ENCODE results near the gene MCM9. TPM values are rescaled to one million over a fixed set of nuclear protein-coding genes. Genes with fewer than 3 reads are reported as not detected.

MCM9 gene
- total RNA-seq = 15.6 and 16.2 TPM in 2 replicates

- intact Hi-C loops (cut with micrococcal nuclease) = loop anchor here (1.0 to 10.0 kb wide), 11 partner anchors 40 to 1332 kb away; partner anchors contain the start of genes ASF1A, CEP85L, FAM184A and GOPC
Measured at GRCh38 chr6:118934461-118935330, at the start of gene MCM9. Gene MCM9, minus strand, starts transcription at chr6:118935159. Its CDS starts 3,436 bp downstream, at chr6:118931723.

- intact Hi-C loops (cut with micrococcal nuclease) = no loop called here
Measured at GRCh38 chr6:118984342-118984741, 49.4 kb upstream of the MCM9 start.

DNA sequence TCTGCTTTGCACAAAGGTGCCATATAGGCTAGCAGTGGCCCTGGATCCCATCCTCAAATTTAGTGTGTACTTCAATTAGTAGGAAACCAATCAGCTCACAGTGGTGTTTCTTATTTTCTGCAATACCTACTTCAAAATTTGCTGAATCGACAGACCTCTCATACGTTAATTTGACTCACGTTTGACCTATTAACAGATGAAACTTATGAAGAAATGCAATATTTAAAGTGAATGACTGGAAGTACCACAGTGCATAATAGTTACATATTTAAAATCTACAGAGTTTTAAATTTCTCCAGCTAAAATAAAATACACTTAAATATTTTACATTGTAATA is 47.6 kb upstream of the MCM9 start:
- intact Hi-C loops (cut with micrococcal nuclease) = no loop called here

DNA sequence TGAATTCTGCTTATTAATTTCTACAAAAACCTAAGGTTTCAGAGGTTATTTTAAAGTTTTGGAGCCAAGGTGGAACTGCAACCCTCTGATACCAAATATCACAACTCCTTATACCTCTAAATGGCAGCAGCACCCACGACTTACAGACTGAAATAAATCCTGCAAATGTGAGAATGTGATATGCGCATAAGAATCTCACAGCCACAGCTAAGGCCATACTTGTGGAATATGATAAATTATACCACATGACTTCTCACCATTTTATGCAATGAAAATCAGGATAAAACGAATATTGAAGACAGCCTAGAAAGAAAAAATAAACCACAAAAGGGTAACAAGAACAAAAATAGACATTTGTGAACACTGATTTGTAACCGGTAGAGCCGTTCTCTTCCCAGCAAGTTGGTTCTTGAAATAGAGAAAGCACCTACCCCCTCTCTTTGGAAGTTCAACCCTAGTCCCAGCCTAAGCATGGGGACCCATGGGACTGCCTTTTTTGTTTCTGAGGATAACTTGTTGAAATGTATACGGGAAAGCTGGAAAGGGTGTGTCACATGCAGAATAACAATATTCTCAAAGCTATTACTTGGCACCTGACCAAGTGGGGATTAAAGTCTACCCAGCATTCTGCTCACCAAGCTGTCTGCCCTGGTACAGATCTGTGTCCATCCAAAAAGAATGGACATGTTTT is 47.1 kb upstream of the MCM9 start:
- intact Hi-C loops (cut with micrococcal nuclease) = no loop called here

DNA sequence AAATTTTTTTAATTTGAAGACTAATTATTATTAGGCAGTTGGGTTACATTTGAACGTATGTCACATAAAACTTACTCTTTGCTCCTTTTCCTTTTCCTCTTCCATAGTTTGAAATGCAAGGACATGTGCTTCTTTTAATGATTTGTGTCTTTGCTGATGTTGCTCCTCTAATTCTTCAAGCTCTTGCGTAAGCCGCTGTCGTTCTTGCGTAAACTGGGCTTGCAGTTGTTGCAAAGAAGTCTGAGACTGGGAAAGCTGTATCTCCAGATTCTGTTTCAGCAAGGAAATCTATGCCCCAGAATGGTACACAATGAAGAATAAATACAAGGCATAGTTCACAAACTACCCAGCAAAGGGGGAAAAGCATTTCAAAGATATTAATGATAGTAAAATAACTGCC is 45.1 kb upstream of the MCM9 start:
- intact Hi-C loops (cut with micrococcal nuclease) = no loop called here

- intact Hi-C loops (cut with micrococcal nuclease) = no loop called here
Measured at GRCh38 chr6:118974790-118975189, 39.8 kb upstream of the MCM9 start.

DNA sequence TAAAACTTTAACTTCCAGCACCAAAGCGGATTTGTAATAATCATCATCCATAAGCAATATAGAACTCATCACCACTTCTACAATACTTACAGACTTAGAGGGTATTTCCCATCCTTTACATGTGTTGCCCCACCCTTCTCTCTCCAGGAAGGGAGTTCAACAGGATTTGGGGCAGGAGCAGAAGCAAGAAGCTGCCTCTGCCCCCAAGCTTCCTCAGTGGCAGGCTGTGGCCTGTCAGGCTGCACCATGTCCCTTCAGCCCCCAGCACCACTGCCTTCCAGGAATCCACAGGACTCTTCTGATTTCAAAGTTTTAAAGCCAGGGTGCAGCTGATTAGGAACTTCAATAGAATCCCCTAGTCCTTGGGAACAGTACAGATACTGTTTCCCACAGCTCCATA is 36.7 kb upstream of the MCM9 start:
- intact Hi-C loops (cut with micrococcal nuclease) = no loop called here

DNA sequence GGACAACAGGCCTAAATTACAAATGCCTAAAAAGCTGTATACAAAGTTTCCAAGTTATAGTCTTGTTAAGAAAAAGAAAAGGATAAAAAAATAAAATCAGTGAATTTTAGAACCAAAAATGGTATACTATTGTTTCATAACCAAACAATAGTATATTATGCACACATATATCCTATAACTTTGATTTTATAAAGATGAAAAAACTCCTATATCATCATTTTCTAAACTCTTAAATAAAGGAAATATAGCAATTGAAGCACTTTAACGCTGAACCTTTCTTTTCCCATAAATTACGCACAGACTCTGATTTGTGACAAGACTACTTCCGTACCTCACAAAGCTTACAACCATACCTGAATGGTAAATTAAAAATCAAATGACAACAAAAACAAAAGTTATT is 35.9 kb upstream of the MCM9 start:
- intact Hi-C loops (cut with micrococcal nuclease) = no loop called here

DNA sequence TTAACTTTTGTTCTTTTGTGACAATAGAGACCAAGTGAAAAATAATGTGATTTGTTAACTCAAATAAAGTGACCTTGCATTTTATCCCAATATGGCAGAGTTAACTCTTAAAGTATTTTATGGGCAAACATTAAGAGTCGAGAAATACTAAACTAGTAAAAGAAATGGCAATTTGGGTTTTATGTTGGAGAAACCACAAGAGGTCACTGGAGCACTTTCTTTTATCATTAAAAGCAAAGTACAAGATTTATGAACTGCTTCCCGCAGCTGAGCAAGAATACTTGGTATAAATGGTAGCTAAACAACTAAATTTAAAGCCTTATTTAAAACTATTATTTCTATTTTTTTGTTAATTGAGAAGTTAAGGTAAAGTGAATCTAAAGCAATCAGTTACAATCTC is 33.5 kb upstream of the MCM9 start:
- intact Hi-C loops (cut with micrococcal nuclease) = loop anchor here (1.0 to 10.0 kb wide), 2 partner anchors 142 to 684 kb away; no protein-coding TSS in a partner anchor

DNA sequence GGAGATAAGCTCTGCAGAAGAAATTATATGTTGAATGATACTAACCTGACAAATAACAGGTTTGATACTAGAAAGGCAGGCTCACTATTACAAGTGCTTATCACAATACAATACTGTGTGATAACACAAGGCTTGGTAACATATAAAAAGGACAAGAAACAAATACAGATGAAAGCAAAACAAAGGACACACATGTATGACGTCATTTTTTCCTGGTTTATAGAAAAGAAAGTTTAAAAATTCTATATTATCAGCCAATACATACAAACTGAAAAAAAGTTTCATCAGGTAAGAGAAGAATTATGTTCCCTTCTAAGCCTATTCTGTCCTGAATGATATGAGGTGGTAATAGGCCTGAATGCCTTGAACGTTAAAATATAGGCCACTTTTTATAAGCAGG is 32.3 kb upstream of the MCM9 start:
- intact Hi-C loops (cut with micrococcal nuclease) = loop anchor here (10.0 kb wide), 1 partner anchor 682 kb away; no protein-coding TSS in a partner anchor

- intact Hi-C loops (cut with micrococcal nuclease) = loop anchor here (10.0 kb wide), 1 partner anchor 681 kb away; no protein-coding TSS in a partner anchor
Measured at GRCh38 chr6:118965843-118966370, 30.9 kb upstream of the MCM9 start.

DNA sequence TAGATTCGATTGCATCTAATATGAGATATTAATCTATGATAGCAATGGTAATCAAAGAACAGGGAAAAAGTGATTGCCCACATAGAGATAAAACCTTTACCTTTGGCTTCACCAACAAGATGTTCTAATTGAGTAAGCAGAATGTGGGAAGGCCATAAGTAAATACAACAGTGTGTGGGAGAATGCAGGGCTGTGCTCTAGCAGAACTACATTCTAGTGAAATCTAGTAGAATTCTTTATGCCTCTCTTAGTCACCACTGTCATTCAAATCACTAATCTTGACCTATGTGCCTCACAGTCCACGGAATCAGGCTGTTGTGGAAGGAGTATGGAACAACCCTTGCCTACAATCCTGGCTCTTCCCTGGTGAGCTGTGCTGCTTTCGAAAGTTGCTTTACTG is 30.4 kb upstream of the MCM9 start:
- intact Hi-C loops (cut with micrococcal nuclease) = loop anchor here (10.0 kb wide), 1 partner anchor 681 kb away; no protein-coding TSS in a partner anchor

GRCh38 chr6:118963003-118963402 is 28.0 kb upstream of the MCM9 start:
- intact Hi-C loops (cut with micrococcal nuclease) = loop anchor here (1.0 to 10.0 kb wide), 3 partner anchors 115 to 678 kb away; partner anchors contain the start of gene FAM184A

GRCh38 chr6:118959903-118960302 is 24.9 kb upstream of the MCM9 start:
- intact Hi-C loops (cut with micrococcal nuclease) = loop anchor here (10.0 kb wide), 1 partner anchor 675 kb away; no protein-coding TSS in a partner anchor

GRCh38 chr6:118953391-118953790 is 18.4 kb upstream of the MCM9 start:
- intact Hi-C loops (cut with micrococcal nuclease) = no loop called here

GRCh38 chr6:118952683-118953082 is 17.7 kb upstream of the MCM9 start:
- intact Hi-C loops (cut with micrococcal nuclease) = no loop called here

DNA sequence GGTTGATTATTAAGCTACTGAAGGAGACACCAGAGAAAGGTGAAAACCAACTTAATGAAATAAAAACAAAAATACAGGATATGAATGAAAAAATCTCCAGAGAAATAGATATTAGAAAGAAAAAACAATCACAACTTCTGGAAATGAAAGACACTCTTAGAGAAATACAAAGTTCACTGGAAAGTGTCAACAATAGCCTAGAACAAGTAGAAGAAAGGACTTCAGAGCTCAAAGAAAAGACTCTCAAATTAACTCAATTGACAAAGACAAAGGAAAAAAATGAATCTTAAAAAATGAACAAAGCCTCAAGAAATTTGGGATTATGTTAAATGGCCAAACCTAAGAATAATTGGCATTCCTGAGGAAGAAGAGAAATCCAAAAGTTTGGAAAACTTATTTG is 10.3 kb upstream of the MCM9 start:
- intact Hi-C loops (cut with micrococcal nuclease) = no loop called here

GRCh38 chr6:118940770-118941169 is 5.8 kb upstream of the MCM9 start:
- intact Hi-C loops (cut with micrococcal nuclease) = no loop called here

DNA sequence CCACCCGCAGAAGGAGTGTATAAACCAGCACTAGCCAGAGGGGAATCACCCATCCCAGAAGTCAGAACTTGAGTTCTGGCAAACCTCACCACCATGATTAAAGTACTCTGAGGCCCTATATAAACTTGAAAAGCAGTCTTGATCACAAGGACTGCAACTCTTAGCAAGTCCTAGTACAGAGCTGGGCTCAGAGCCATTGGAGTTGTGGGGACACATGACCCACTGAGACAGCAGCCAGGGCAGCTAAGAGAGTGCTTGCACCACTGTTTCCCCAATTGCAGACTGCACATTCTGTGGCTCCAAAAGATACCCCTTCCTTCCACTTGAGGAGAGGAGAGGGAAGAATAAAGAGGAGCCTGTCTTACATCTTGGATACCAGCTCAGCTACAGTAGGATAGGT is 4.7 kb upstream of the MCM9 start:
- intact Hi-C loops (cut with micrococcal nuclease) = loop anchor here (10.0 kb wide), 1 partner anchor 375 kb away; no protein-coding TSS in a partner anchor

GRCh38 chr6:118935978-118936703 is 1.2 kb upstream of the MCM9 start:
- intact Hi-C loops (cut with micrococcal nuclease) = loop anchor here (1.0 to 10.0 kb wide), 7 partner anchors 142 to 1334 kb away; partner anchors contain the start of genes CEP85L, FAM184A and GOPC

GRCh38 chr6:118935331-118935668 is 341 bp upstream of the MCM9 start:
- intact Hi-C loops (cut with micrococcal nuclease) = loop anchor here (1.0 to 10.0 kb wide), 7 partner anchors 143 to 1333 kb away; partner anchors contain the start of genes CEP85L, FAM184A and GOPC
